Suprapubic skin (tissue), 4 donors: ENCODE results near the gene CADM2. TPM values are rescaled to one million over a fixed set of nuclear protein-coding genes. Genes with fewer than 3 reads are reported as not detected.

Source experiments
- DNase-seq, 2 donors: peaks; one replicate each; pipeline ENCODE4 v3.0.0-alpha.2; 2019; ENCODE audit warnings: low spot score in 2 of 2
- H3K27ac ChIP-seq: fragments of 200-600 bp; sonication (generic); one replicate; pipeline ENCODE4 v1.5.1; 2019
- H3K27me3 ChIP-seq: fragments of 200-600 bp; sonication (generic); one replicate; pipeline ENCODE4 v1.5.1; 2019
- H3K36me3 ChIP-seq: fragments of 200-600 bp; sonication (generic); one replicate; pipeline ENCODE4 v1.5.1; 2019
- H3K4me1 ChIP-seq: fragments of 200-600 bp; sonication (generic); one replicate; pipeline ENCODE4 v1.5.1; 2019
- H3K4me3 ChIP-seq: fragments of 200-600 bp; sonication (generic); one replicate; pipeline ENCODE4 v1.5.1; 2019; ENCODE audit warnings: mild to moderate bottlenecking
- H3K9me3 ChIP-seq: fragments of 200-600 bp; sonication (generic); one replicate; pipeline ENCODE4 v1.5.1; 2019
- CTCF ChIP-seq, 2 donors: fragments of 200-600 bp in 1 of 2; fragments of 450-650 bp in 1 of 2; sonication (generic) in 1 of 2; IDR thresholded peaks; one replicate each; pipeline ENCODE4 v1.5.1; 2016 to 2019; ENCODE audit warnings: antibody characterized with exemption in 2 of 2, mild to moderate bottlenecking in 1 of 2, moderate library complexity in 1 of 2
- EP300 ChIP-seq: sonication (generic); formaldehyde crosslinking; IDR thresholded peaks from one replicate; pipeline ENCODE4 v1.6.1; 2017; ENCODE audit warnings: antibody characterized with exemption
- POLR2A ChIP-seq, 2 donors: fragments of 450-650 bp; IDR thresholded peaks; one replicate each; pipeline ENCODE4 v1.6.1; 2017; ENCODE audit warnings: antibody characterized with exemption in 2 of 2, mild to moderate bottlenecking in 2 of 2, moderate library complexity in 2 of 2
- POLR2AphosphoS5 ChIP-seq, 3 donors: sonication (generic); formaldehyde crosslinking; IDR thresholded peaks; one replicate each; pipeline ENCODE4 v1.6.1; 2017; ENCODE audit warnings: antibody characterized with exemption in 3 of 3
- WGBS: methylation state at CpG from one replicate; pipeline ENCODE4 v1.1.5; 2018; 5-methylcytosine and 5-hydroxymethylcytosine counted together
- total RNA-seq, 4 donors: library from RNA; depleted of rRNA; stranded (reverse); fragments of >200 nt; gene quantifications; one replicate each; pipeline ENCODE4 v1.1.0, GENCODE V29; 2016

The CADM2 gene
- total RNA-seq, 4 donors from 2014 or later, result 0.68 to 2.8 (median 1.4) TPM

GRCh38 chr3:85474241-85474640 is 515.5 kb downstream of the CADM2 start:
- Histone ChIP-seq H3K4me3 (no peak overlapping the region), H3K9me3 (no peaks in the 10 kb centered on the region), H3K27me3 (no peaks in the 10 kb centered on the region), H3K36me3 (no peaks in the 10 kb centered on the region), H3K4me1 (no peaks in the 10 kb centered on the region), H3K27ac (no peak overlapping the region)
- WGBS, result 91% methylated on average over 4 of the region's 4 CpGs
- no peak for DNase-seq
- TF ChIP-seq CTCF (IDR thresholded peaks at IDR 0.05) (no peak), POLR2A (IDR thresholded peaks at IDR 0.05) (no peak), POLR2AphosphoS5 (IDR thresholded peaks at IDR 0.05) (no peak), EP300 (no peak)

DNA sequence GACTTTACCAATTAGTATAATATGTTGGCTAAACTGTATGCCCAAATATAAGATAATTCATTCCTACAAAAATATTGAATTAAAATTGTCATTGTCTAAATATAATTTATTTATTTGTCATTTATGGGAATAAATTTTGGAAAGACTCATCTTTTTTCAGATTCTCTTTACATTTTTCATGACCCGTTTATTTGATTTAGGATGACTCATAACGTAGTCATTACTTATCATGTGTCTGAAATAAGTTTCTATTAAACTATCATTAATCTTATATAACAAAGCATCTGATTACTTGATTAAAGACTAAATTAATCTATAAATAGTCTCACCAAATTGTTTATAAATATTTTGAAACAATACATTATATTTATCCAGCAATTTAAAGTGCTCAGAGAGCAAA is 516.6 kb downstream of the CADM2 start:
- Histone ChIP-seq H3K4me1 (no peaks in the 10 kb centered on the region), H3K27ac (no peak overlapping the region), H3K36me3 (no peaks in the 10 kb centered on the region)

GRCh38 chr3:85476891-85477495 is 518.2 kb downstream of the CADM2 start:
- no peak overlapping the region for H3K4me3 ChIP-seq
- no peak overlapping the region for H3K27ac ChIP-seq
- no peaks in the 10 kb centered on the region for H3K9me3 ChIP-seq
- 27% methylated on average over 3 of the region's 3 CpGs for WGBS
- no peaks in the 10 kb centered on the region for H3K4me1 ChIP-seq
- no peak for DNase-seq
- TF ChIP-seq POLR2AphosphoS5 (IDR thresholded peaks at IDR 0.05) (no peak), POLR2A (IDR thresholded peaks at IDR 0.05) (no peak), EP300 (no peak), CTCF (IDR thresholded peaks at IDR 0.05) (no peak)
- H3K27me3 ChIP-seq, result no peaks in the 10 kb centered on the region
- no peaks in the 10 kb centered on the region for H3K36me3 ChIP-seq

More for the DNA sequence above, 516.6 kb downstream of the CADM2 start:
- WGBS, result 67% methylated on average over 2 of the region's 2 CpGs
- Histone ChIP-seq H3K4me3 (no peak overlapping the region), H3K9me3 (no peaks in the 10 kb centered on the region), H3K27me3 (no peaks in the 10 kb centered on the region)
- no peak for DNase-seq
- TF ChIP-seq EP300 (no peak), POLR2AphosphoS5 (IDR thresholded peaks at IDR 0.05) (no peak), POLR2A (IDR thresholded peaks at IDR 0.05) (no peak), CTCF (IDR thresholded peaks at IDR 0.05) (no peak)

- no peaks in the 10 kb centered on the region for H3K4me1 ChIP-seq
- no peak overlapping the region for H3K4me3 ChIP-seq
- TF ChIP-seq CTCF (IDR thresholded peaks at IDR 0.05) (no peak), EP300 (no peak), POLR2AphosphoS5 (IDR thresholded peaks at IDR 0.05) (no peak), POLR2A (IDR thresholded peaks at IDR 0.05) (no peak)
- no peak overlapping the region for H3K27ac ChIP-seq
- H3K36me3 ChIP-seq, result no peaks in the 10 kb centered on the region
- WGBS, result 63% methylated on average over 5 of the region's 5 CpGs
- no peaks in the 10 kb centered on the region for H3K27me3 ChIP-seq
- DNase-seq, result no peak
- H3K9me3 ChIP-seq, result no peaks in the 10 kb centered on the region
Observed at GRCh38 chr3:85481411-85482212, 522.8 kb downstream of the CADM2 start.

GRCh38 chr3:85482213-85482490 is 523.4 kb downstream of the CADM2 start:
- H3K9me3 ChIP-seq, result no peaks in the 10 kb centered on the region
- H3K27me3 ChIP-seq, result no peaks in the 10 kb centered on the region
- WGBS, result 77% methylated on average over 3 of the region's 3 CpGs
- H3K4me1 ChIP-seq, result no peaks in the 10 kb centered on the region
- no peak for DNase-seq
- H3K4me3 ChIP-seq, result no peak overlapping the region
- H3K27ac ChIP-seq, result no peak overlapping the region
- TF ChIP-seq POLR2AphosphoS5 (IDR thresholded peaks at IDR 0.05) (no peak), EP300 (no peak), POLR2A (IDR thresholded peaks at IDR 0.05) (no peak), CTCF (IDR thresholded peaks at IDR 0.05) (no peak)
- H3K36me3 ChIP-seq, result no peaks in the 10 kb centered on the region
